Tibial nerve (tissue), 4 donors: Measurements from ENCODE around the gene ZFPL1.

ENCODE experiments used
- EP300 ChIP-seq, 2 donors: sonication (generic); formaldehyde crosslinking; IDR thresholded peaks; one replicate each; pipeline ENCODE4 v1.6.1; 2017; ENCODE audit warnings: antibody characterized with exemption in 2 of 2, mild to moderate bottlenecking in 1 of 2
- TF ChIP-seq, protein P1 (sequence below), 5 experiments: fragments of 200-600 bp in 3 of 5; fragments of 450-650 bp in 2 of 5; sonication (generic) in 3 of 5; IDR thresholded peaks; one replicate each; pipeline ENCODE4 v1.5.1; 2016 to 2019; ENCODE audit warnings: antibody characterized with exemption in 5 of 5, mild to moderate bottlenecking in 3 of 5, moderate library complexity in 2 of 5

DNA sequence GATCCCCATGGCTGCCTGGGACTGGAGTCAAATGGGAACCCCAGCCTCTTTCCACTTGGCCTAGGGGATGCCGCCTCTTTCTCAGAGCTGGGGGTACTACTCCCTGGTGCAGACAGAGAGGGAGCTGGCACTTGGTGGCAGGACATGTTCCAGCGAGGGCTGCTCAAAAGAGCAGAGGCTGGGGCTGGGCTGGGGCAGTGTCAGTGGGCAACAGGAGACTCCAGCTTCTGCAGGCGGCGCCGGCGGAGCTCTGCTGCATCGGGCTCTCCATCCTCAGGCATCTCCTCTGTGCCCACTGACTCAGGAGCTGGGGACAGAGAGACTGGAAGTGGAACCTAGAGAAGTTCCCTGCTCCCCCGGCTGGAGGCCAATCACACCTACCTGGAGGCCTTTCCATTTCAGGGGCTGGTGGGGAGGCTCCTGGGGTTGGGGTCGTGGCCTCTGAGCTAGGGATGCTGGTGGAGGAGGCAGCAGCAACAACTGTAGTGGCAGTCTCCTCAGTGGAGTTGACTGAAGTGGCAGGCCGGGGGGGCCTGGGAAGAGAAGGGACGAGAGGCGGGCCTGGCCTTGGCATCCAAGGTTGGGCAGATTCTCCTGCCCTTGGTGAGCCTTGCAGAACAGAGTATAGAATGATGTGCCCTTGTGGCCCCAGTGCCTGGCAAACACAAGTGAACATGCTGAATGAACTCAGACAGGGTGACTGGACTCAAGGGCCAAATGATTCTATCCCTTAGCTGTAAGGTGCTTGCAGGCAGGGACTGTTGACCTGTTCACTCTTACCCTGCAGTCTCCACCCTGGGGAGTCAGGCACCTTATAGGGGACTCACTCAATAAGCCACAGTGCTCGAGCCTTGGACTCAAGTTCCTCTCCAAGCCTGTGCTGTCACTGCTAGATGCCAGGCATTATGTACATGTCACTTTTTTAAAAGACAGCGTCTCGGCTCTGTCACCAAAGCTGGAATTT lies 44.4 kb downstream of the ZFPL1 start:
- TF ChIP-seq, protein P1, sequence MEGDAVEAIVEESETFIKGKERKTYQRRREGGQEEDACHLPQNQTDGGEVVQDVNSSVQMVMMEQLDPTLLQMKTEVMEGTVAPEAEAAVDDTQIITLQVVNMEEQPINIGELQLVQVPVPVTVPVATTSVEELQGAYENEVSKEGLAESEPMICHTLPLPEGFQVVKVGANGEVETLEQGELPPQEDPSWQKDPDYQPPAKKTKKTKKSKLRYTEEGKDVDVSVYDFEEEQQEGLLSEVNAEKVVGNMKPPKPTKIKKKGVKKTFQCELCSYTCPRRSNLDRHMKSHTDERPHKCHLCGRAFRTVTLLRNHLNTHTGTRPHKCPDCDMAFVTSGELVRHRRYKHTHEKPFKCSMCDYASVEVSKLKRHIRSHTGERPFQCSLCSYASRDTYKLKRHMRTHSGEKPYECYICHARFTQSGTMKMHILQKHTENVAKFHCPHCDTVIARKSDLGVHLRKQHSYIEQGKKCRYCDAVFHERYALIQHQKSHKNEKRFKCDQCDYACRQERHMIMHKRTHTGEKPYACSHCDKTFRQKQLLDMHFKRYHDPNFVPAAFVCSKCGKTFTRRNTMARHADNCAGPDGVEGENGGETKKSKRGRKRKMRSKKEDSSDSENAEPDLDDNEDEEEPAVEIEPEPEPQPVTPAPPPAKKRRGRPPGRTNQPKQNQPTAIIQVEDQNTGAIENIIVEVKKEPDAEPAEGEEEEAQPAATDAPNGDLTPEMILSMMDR (IDR thresholded peaks at IDR 0.05): no peak
- no peak for TF ChIP-seq EP300 (IDR thresholded peaks at IDR 0.05)
